ENCODE measurements around the gene PRKX.
"Not testable (repeated sequence)": the region's sequence is repeated elsewhere in the genome, so short reads cannot be mapped to it uniquely, and the experiment has no call there.

Gene PRKX

GRCh38 chrX:3717742-3718420 is 4.4 kb upstream of the PRKX start:
- Histone ChIP-seq H3K4me3 (no peak overlapping the region), H3K27me3 (ENCODE audit: low read depth) (no peaks in the 10 kb centered on the region), H3K9me3 (no peaks in the 10 kb centered on the region), H3K36me3 (replicated peaks) (no peaks in the 10 kb centered on the region), H3K4me1 (no peaks in the 10 kb centered on the region)
- no peak for DNase-seq (ENCODE audit: low spot score in 2 of 2)
- in situ Hi-C loops (cut with MboI; ENCODE audit: low sequenced_read_pairs) = no loop called here

GRCh38 chrX:3715921-3716320 is 2.5 kb upstream of the PRKX start:
- no peaks in the 10 kb centered on the region for H3K4me1 ChIP-seq
- no peak for DNase-seq (ENCODE audit: low spot score in 2 of 2)
- no peaks in the 10 kb centered on the region for H3K27me3 ChIP-seq (ENCODE audit: low read depth)
- in situ Hi-C loops (cut with MboI; ENCODE audit: low sequenced_read_pairs) = no loop called here
- no peaks in the 10 kb centered on the region for H3K9me3 ChIP-seq
- no peaks in the 10 kb centered on the region for H3K36me3 ChIP-seq (replicated peaks)
- H3K4me3 ChIP-seq = no peak overlapping the region

GRCh38 chrX:3714706-3715479 is 1.4 kb upstream of the PRKX start:
- H3K27me3 ChIP-seq (ENCODE audit: low read depth); DNase-seq (ENCODE audit: low spot score in 2 of 2); H3K36me3 ChIP-seq (replicated peaks); H3K9me3 ChIP-seq; H3K4me3 ChIP-seq; in situ Hi-C loops (cut with MboI; ENCODE audit: low sequenced_read_pairs); H3K4me1 ChIP-seq: not testable (repeated sequence)

GRCh38 chrX:3713937-3714434 is 537 bp upstream of the PRKX start:
- no peaks in the 10 kb centered on the region for H3K27me3 ChIP-seq (ENCODE audit: low read depth)
- in situ Hi-C loops (cut with MboI; ENCODE audit: low sequenced_read_pairs) = no loop called here
- peak overlapping the region; percentile 54 for H3K4me3 ChIP-seq
- no peaks in the 10 kb centered on the region for H3K4me1 ChIP-seq
- no peaks in the 10 kb centered on the region for H3K36me3 ChIP-seq (replicated peaks)
- peak in 1 of 2 experiments; percentile 17 for DNase-seq (ENCODE audit: low spot score in 2 of 2)
- no peaks in the 10 kb centered on the region for H3K9me3 ChIP-seq

- in situ Hi-C loops (cut with MboI; ENCODE audit: low sequenced_read_pairs) = no loop called here
- DNase-seq (ENCODE audit: low spot score in 2 of 2) = peak in 1 of 2 experiments; percentile 43
- H3K36me3 ChIP-seq (replicated peaks) = no peaks in the 10 kb centered on the region
- H3K4me1 ChIP-seq = no peaks in the 10 kb centered on the region
- H3K9me3 ChIP-seq = no peaks in the 10 kb centered on the region
- peak overlapping the region; percentile 75 for H3K4me3 ChIP-seq
- H3K27me3 ChIP-seq (ENCODE audit: low read depth) = no peaks in the 10 kb centered on the region
Observed at GRCh38 chrX:3712870-3713224, 602 bp downstream of the PRKX start.

GRCh38 chrX:3712051-3712869 is 1.2 kb downstream of the PRKX start:
- in situ Hi-C loops (cut with MboI; ENCODE audit: low sequenced_read_pairs) = no loop called here
- Histone ChIP-seq H3K4me3 (peak overlapping the region; percentile 75), H3K9me3 (no peaks in the 10 kb centered on the region), H3K36me3 (replicated peaks) (no peaks in the 10 kb centered on the region), H3K27me3 (ENCODE audit: low read depth) (no peaks in the 10 kb centered on the region), H3K4me1 (no peaks in the 10 kb centered on the region)
- DNase-seq (ENCODE audit: low spot score in 2 of 2) = peak; percentile 12 to 24

GRCh38 chrX:3711331-3711917 is 2.0 kb downstream of the PRKX start:
- peak in 1 of 2 experiments; percentile 36 for DNase-seq (ENCODE audit: low spot score in 2 of 2)
- H3K9me3 ChIP-seq = no peaks in the 10 kb centered on the region

GRCh38 chrX:3707673-3708274 is 5.7 kb downstream of the PRKX start:
- H3K27me3 ChIP-seq (ENCODE audit: low read depth); in situ Hi-C loops (cut with MboI; ENCODE audit: low sequenced_read_pairs); H3K9me3 ChIP-seq; H3K36me3 ChIP-seq (replicated peaks); H3K4me1 ChIP-seq; H3K4me3 ChIP-seq; DNase-seq (ENCODE audit: low spot score in 2 of 2): not testable (repeated sequence)

More at GRCh38 chrX:3711331-3711917, 2.0 kb downstream of the PRKX start:
- Histone ChIP-seq H3K4me3 (peak overlapping the region; percentile 75), H3K27me3 (ENCODE audit: low read depth) (no peaks in the 10 kb centered on the region), H3K4me1 (no peaks in the 10 kb centered on the region), H3K36me3 (replicated peaks) (no peaks in the 10 kb centered on the region)
- in situ Hi-C loops (cut with MboI; ENCODE audit: low sequenced_read_pairs) = no loop called here

GRCh38 chrX:3706481-3706880 is 7.0 kb downstream of the PRKX start:
- no peak for DNase-seq (ENCODE audit: low spot score in 2 of 2)
- H3K4me1 ChIP-seq = no peaks in the 10 kb centered on the region
- in situ Hi-C loops (cut with MboI; ENCODE audit: low sequenced_read_pairs) = no loop called here
- H3K9me3 ChIP-seq = no peaks in the 10 kb centered on the region
- no peaks in the 10 kb centered on the region; the same call in 1 of the 2 replicates for H3K36me3 ChIP-seq (replicated peaks)
- no peaks in the 10 kb centered on the region for H3K27me3 ChIP-seq (ENCODE audit: low read depth)
- no peak overlapping the region for H3K4me3 ChIP-seq

- in situ Hi-C loops (cut with MboI; ENCODE audit: low sequenced_read_pairs); H3K36me3 ChIP-seq (replicated peaks); H3K4me1 ChIP-seq; H3K4me3 ChIP-seq; DNase-seq (ENCODE audit: low spot score in 2 of 2); H3K27me3 ChIP-seq (ENCODE audit: low read depth); H3K9me3 ChIP-seq: not testable (repeated sequence)
Observed at GRCh38 chrX:3703251-3703650, 10.2 kb downstream of the PRKX start.

- H3K4me1 ChIP-seq; H3K36me3 ChIP-seq (replicated peaks); H3K9me3 ChIP-seq; H3K4me3 ChIP-seq; in situ Hi-C loops (cut with MboI; ENCODE audit: low sequenced_read_pairs); DNase-seq (ENCODE audit: low spot score in 2 of 2); H3K27me3 ChIP-seq (ENCODE audit: low read depth): not testable (repeated sequence)
Observed at GRCh38 chrX:3702095-3702494, 11.4 kb downstream of the PRKX start.

- in situ Hi-C loops (cut with MboI; ENCODE audit: low sequenced_read_pairs); DNase-seq (ENCODE audit: low spot score in 2 of 2); H3K27me3 ChIP-seq (ENCODE audit: low read depth): not testable (repeated sequence)
Observed at GRCh38 chrX:3701445-3701928, 12.0 kb downstream of the PRKX start.

GRCh38 chrX:3699821-3700381 is 13.5 kb downstream of the PRKX start:
- no peaks in the 10 kb centered on the region for H3K9me3 ChIP-seq
- DNase-seq (ENCODE audit: low spot score in 2 of 2) = no peak
- H3K36me3 ChIP-seq (replicated peaks) = no peaks in the 10 kb centered on the region; the same call in 1 of the 2 replicates
- H3K27me3 ChIP-seq (ENCODE audit: low read depth) = no peaks in the 10 kb centered on the region
- in situ Hi-C loops (cut with MboI; ENCODE audit: low sequenced_read_pairs) = no loop called here
- no peaks in the 10 kb centered on the region for H3K4me1 ChIP-seq
- H3K4me3 ChIP-seq = no peak overlapping the region

More at GRCh38 chrX:3701445-3701928, 12.0 kb downstream of the PRKX start:
- not testable (repeated sequence) for H3K9me3 ChIP-seq; H3K4me3 ChIP-seq; H3K36me3 ChIP-seq (replicated peaks); H3K4me1 ChIP-seq

Data from HAP-1 (cell line).